ENCODE data around the gene CABLES1.

DNA sequence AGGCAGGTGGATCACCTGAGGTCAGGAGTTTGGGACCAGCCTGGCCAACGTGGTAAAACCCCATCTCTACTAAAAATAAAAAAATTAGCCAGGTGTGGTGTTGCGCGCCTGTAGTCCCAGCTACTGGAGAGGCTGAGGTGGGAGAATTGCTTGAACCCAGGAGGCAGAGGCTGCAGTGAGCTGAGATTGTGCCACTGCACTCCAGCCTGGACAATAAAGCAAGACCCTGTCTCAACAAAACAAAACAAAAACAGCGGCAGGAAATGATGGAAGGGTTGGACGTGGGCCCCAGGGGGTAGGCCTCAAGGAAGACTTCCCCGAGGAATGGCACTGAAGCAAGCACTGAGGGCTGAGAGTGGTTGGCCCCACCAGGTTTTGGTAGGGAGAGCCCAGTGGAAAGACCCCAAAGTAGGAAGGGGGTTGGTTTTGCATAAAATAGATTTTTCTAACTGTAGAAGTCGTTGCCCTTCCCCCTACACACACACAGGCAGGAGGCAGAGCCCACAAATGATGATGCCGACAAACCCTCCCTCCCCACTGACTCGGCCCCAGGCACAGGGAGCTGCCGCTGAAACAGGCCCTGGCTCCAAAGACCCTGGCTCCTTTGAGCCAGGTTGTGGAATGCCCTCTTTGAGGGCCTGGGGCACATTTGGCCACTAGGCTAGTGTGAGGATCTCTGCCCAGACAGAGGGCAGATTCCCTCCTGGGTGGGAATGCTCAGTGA, 104.8 kb downstream of the CABLES1 start:
- TF ChIP-seq, protein P1, sequence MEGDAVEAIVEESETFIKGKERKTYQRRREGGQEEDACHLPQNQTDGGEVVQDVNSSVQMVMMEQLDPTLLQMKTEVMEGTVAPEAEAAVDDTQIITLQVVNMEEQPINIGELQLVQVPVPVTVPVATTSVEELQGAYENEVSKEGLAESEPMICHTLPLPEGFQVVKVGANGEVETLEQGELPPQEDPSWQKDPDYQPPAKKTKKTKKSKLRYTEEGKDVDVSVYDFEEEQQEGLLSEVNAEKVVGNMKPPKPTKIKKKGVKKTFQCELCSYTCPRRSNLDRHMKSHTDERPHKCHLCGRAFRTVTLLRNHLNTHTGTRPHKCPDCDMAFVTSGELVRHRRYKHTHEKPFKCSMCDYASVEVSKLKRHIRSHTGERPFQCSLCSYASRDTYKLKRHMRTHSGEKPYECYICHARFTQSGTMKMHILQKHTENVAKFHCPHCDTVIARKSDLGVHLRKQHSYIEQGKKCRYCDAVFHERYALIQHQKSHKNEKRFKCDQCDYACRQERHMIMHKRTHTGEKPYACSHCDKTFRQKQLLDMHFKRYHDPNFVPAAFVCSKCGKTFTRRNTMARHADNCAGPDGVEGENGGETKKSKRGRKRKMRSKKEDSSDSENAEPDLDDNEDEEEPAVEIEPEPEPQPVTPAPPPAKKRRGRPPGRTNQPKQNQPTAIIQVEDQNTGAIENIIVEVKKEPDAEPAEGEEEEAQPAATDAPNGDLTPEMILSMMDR (IDR thresholded peaks at IDR 0.05) = no peak
- TF ChIP-seq CHD2 (IDR thresholded peaks at IDR 0.05; ENCODE audit: low read length, partially characterized antibody) (no peak), CEBPB (IDR thresholded peaks at IDR 0.05) (no peak)
